Astrocyte (in vitro differentiated cells and primary cell): Measurements from ENCODE around the gene DEGS2.

Experiments used
- CTCF ChIP-seq: IDR thresholded peaks from 2 replicates; pipeline ENCODE4 v1.5.1; 2011; ENCODE audit warnings: low read depth, mild to moderate bottlenecking, inconsistent platforms, low read length, moderate library complexity; ENCODE audit not compliant: insufficient read depth
- EZH2 ChIP-seq: IDR thresholded peaks from 2 replicates; pipeline ENCODE4 v1.6.1; 2012; ENCODE audit warnings: mild to moderate bottlenecking, low read length, inconsistent platforms; ENCODE audit not compliant: insufficient read depth

- TF ChIP-seq CTCF (no peak), EZH2 (no peak)
Observed at GRCh38 chr14:100168506-100168905, 9.1 kb upstream of the DEGS2 start.
